Lung (tissue), 12 donors: ENCODE measurements around the gene AOC2. TPM values are rescaled to one million over a fixed set of nuclear protein-coding genes. Genes with fewer than 3 reads are reported as not detected.
A peak's percentile ranks its signal among the peaks of the same experiment; 100 is the strongest.

Experiments used
- ATAC-seq: fragments of 200-7000 bp; cut with Tn5 transposase; one replicate; pipeline ENCODE4 v1.9.1; 2020; ENCODE audit warnings: moderate number of reproducible peaks; ENCODE audit not compliant: insufficient read depth, low FRiP score
- DNase-seq, 3 donors: peaks; one replicate each; pipeline ENCODE4 v3.0.0-alpha.2; 2013 to 2017
- H3K27ac ChIP-seq, 2 donors: one replicate each; pipeline ENCODE4 v1.5.1; 2013; ENCODE audit warnings: mild to moderate bottlenecking in 2 of 2, moderate library complexity in 2 of 2, control low read depth in 1 of 2, inconsistent platforms in 1 of 2, low read depth in 1 of 2, low read length in 1 of 2
- H3K27me3 ChIP-seq, 3 donors: one replicate each; pipeline ENCODE4 v1.5.1; 2013; ENCODE audit warnings: low read length in 2 of 3; ENCODE audit not compliant: control insufficient read depth in 3 of 3, insufficient read depth in 3 of 3
- H3K36me3 ChIP-seq, 4 donors: one replicate each; pipeline ENCODE4 v1.5.1; 2013; ENCODE audit warnings: low read length in 4 of 4, mild to moderate bottlenecking in 1 of 4, moderate library complexity in 1 of 4; ENCODE audit not compliant: control insufficient read depth in 4 of 4, insufficient read depth in 4 of 4
- H3K4me1 ChIP-seq, 5 donors: one replicate each; pipeline ENCODE4 v1.5.1; 2013; ENCODE audit warnings: low read length in 5 of 5, mild to moderate bottlenecking in 2 of 5, moderate library complexity in 1 of 5; ENCODE audit not compliant: control insufficient read depth in 5 of 5, insufficient read depth in 5 of 5
- H3K4me3 ChIP-seq: one replicate; pipeline ENCODE4 v1.5.1; 2013; ENCODE audit warnings: mild to moderate bottlenecking, control low read depth, moderate library complexity
- H3K9ac ChIP-seq, 2 donors: one replicate each; pipeline ENCODE4 v1.5.1; 2013; ENCODE audit warnings: low read length in 2 of 2, control low read depth in 1 of 2; ENCODE audit not compliant: insufficient read depth in 1 of 2
- H3K9me3 ChIP-seq, 4 donors: one replicate each; pipeline ENCODE4 v1.5.1; 2013; ENCODE audit warnings: low read length in 3 of 4, mild to moderate bottlenecking in 1 of 4, moderate library complexity in 1 of 4; ENCODE audit not compliant: control insufficient read depth in 4 of 4, insufficient read depth in 3 of 4
- WGBS, 2 donors: extraction: QIAGEN DNeasy Blood & Tissue Kit; methylation state at CpG; one replicate each; pipeline ENCODE4 v1.1.7; 2013; 5-methylcytosine and 5-hydroxymethylcytosine counted together
- polyA plus RNA-seq, 2 donors: library from polyadenylated mRNA; stranded (reverse); fragments of 200-250 nt; gene quantifications; one replicate each; pipeline ENCODE4 v1.2.1, GENCODE V29; 2013
- total RNA-seq, 2 donors: library from RNA; depleted of rRNA in 1 of 2; stranded (reverse); fragments of >200 nt in 1 of 2; gene quantifications; one replicate each; pipeline ENCODE4 v1.2.1, GENCODE V29; 2014 to 2021
- TF ChIP-seq, protein P1 (sequence below): IDR thresholded peaks from 2 replicates; pipeline ENCODE4 v1.5.1; 2012; ENCODE audit warnings: mild to moderate bottlenecking; ENCODE audit errors: control extremely low read depth, extremely low read depth
- donor health status: control.
- donor health status: control.
- donor health status: Bipolar disorder and iron deficiency.
- donor health status: healthy.
- donor health status: DM: yes; HTN: yes; CAD: no.

AOC2 gene
- total and polyA plus RNA-seq, 4 donors: 1.5 to 2.4 (median 1.6) TPM

DNA sequence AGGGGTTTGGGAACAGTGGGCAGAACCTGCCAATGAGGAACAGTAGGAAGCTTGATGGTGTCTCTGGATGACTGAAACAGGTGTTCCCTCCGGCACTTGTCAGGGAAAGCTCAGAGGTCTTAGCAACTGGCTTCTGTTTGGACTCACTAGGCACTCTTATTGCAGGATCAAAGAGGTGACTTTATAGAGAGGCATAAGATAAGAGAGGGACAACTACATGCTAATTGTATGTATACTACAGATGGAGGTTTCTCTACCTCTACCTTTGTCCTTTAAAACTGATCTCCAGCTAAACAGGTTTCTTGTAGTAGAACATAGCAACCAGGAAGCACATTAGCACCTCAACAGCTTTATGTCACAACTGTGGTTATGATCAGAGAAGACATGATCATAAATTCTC is 38.1 kb upstream of the AOC2 start:
- Histone ChIP-seq H3K4me3 (no peak overlapping the region), H3K27ac (no peak overlapping the region), H3K9me3 (no peaks in the 10 kb centered on the region), H3K36me3 (peaks cover 0 to 5% (median 4%) of the 10 kb centered on the region in 4 donors), H3K9ac (no peak overlapping the region), H3K27me3 (no peaks in the 10 kb centered on the region), H3K4me1 (peaks cover 0 to 8% (median 0%) of the 10 kb centered on the region in 5 donors)
- ATAC-seq (no peak), DNase-seq (no peak)
- 88 to 94% methylated on average over 1 of the region's 1 CpG for WGBS, 2 donors
- TF ChIP-seq, protein P1, sequence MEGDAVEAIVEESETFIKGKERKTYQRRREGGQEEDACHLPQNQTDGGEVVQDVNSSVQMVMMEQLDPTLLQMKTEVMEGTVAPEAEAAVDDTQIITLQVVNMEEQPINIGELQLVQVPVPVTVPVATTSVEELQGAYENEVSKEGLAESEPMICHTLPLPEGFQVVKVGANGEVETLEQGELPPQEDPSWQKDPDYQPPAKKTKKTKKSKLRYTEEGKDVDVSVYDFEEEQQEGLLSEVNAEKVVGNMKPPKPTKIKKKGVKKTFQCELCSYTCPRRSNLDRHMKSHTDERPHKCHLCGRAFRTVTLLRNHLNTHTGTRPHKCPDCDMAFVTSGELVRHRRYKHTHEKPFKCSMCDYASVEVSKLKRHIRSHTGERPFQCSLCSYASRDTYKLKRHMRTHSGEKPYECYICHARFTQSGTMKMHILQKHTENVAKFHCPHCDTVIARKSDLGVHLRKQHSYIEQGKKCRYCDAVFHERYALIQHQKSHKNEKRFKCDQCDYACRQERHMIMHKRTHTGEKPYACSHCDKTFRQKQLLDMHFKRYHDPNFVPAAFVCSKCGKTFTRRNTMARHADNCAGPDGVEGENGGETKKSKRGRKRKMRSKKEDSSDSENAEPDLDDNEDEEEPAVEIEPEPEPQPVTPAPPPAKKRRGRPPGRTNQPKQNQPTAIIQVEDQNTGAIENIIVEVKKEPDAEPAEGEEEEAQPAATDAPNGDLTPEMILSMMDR: no peak

DNA sequence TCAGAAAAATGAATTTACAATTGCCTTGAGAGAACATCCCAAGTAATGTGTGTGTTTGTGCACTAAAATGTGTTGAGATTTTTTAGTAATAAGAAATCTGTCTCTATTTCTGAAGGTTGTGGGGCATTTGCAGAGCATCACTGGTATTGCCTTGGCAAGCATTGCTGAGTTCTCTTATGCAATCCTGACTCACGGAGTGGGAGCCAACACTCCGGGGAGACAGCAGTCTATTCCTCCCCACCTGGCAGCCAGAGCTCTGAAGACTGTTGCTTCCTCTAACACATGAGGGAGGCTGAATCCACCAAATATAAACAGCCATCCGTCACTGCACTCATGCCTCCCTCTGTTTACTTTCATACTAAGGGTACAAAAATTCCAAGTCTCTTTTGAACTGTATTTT is 35.1 kb upstream of the AOC2 start:
- Histone ChIP-seq H3K4me3 (no peak overlapping the region), H3K27me3 (no peaks in the 10 kb centered on the region), H3K9ac (no peak overlapping the region), H3K27ac (no peak overlapping the region), H3K9me3 (no peaks in the 10 kb centered on the region), H3K36me3 (peaks cover 3 to 14% (median 9%) of the 10 kb centered on the region in 4 donors), H3K4me1 (no peaks in the 10 kb centered on the region)
- WGBS, 2 donors: 23 to 41% methylated on average over 3 of the region's 3 CpGs
- DNase-seq: no peak
- ATAC-seq: no peak
- TF ChIP-seq, protein P1: no peak

DNA sequence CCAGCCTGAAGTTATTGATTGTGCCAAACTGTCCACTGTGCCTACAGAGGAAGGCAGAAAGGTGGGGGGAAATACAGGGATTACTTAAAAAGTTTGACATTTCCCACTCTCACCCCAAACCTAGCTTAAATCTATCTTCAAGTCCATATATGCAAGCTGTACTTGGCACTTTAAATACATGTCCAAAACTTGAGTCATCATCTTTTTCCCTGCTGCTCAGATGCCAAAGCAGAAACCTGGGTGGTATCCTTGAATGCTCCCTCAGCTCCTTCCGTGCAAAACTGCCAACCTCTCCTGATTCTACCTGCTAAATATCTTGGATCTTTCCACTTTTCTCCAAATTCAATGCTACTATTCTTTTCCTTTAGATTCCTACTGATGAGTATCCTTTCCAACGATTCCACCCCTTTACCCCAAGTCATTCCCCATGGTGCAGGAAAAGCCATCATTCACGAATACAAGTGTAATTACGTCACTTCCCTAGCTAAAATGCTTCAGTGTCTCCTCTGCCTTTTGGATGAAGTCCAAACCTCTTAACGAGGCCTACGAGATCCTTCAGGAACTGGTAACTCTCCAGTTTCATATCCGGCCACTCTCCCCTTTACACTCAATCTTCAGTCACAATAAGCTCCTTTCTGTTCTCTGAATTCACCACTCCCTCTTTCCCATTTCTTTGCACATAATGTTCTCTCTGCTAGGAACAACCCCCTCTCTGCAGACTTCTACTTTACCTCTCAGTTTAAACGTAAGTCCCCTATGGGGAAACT is 29.6 kb upstream of the AOC2 start:
- Histone ChIP-seq H3K4me1 (peaks cover 0 to 2% (median 0%) of the 10 kb centered on the region in 5 donors), H3K9ac (no peak overlapping the region), H3K27me3 (no peaks in the 10 kb centered on the region), H3K27ac (peak overlapping the region in 1 of 2 donors; percentile 76), H3K36me3 (peaks cover 27 to 52% (median 36%) of the 10 kb centered on the region in 4 donors), H3K4me3 (no peak overlapping the region), H3K9me3 (no peaks in the 10 kb centered on the region)
- 47 to 52% methylated on average over 8 of the region's 8 CpGs for WGBS, 2 donors
- TF ChIP-seq, protein P1: no peak
- ATAC-seq (peak; percentile 34), DNase-seq (peak; percentile 52 to 86 (median 65))
